Myocyte (in vitro differentiated cells): ENCODE results near the gene FAM184A. TPM values are rescaled to one million over a fixed set of nuclear protein-coding genes. Genes with fewer than 3 reads are reported as not detected.
"Not testable (repeated sequence)": the region's sequence is repeated elsewhere in the genome, so short reads cannot be mapped to it uniquely, and the experiment has no call there.

ENCODE experiments used
- DNase-seq: peaks from one replicate; pipeline ENCODE4 v3.0.0-alpha.2; 2012; ENCODE audit warnings: low read depth
- polyA plus RNA-seq: library from polyadenylated mRNA; unstranded; fragments of >200 nt; gene quantifications from one replicate; pipeline ENCODE4 v1.2.1, GENCODE V29; 2012; ENCODE audit warnings: missing spikeins
- total RNA-seq: library from RNA; depleted of rRNA; stranded (reverse); fragments of >200 nt; gene quantifications from 2 replicates; pipeline ENCODE4 v1.2.3, GENCODE V29; 2014

Gene FAM184A
- total RNA-seq = 0.99 and 1.5 TPM in 2 replicates
- 0.33 TPM for polyA plus RNA-seq

- peak; percentile 63 for DNase-seq
These were observed at the start of gene FAM184A for GRCh38 chr6:119078376-119079282. FAM184A (minus strand) TSS chr6:119078664; CDS start chr6:119078299, 365 bp downstream.

GRCh38 chr6:119127627-119128026, 49.2 kb upstream of the FAM184A start:
- DNase-seq = no peak

GRCh38 chr6:119126826-119127225, 48.4 kb upstream of the FAM184A start:
- DNase-seq = peak; percentile 77

DNA sequence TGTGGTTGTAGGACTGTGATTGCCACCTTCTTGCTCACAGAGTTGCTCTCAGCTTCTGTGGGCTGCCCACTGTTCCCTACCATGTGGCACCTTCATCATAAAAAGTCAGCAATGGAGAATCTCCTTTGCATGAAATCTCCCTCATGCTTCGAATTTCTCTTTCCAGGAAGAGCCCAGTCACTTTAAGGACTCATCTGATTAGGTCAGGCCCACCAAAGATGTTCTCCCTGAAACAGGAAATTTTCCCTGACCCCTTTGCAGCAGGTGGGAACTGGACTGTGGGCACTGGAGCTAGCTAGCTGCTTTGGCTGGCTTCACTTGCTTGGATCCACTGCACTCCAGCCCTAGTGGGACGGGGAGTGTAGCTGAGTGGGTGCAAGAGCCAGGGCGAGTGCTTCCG, 47.7 kb upstream of the FAM184A start:
- DNase-seq = no peak

DNA sequence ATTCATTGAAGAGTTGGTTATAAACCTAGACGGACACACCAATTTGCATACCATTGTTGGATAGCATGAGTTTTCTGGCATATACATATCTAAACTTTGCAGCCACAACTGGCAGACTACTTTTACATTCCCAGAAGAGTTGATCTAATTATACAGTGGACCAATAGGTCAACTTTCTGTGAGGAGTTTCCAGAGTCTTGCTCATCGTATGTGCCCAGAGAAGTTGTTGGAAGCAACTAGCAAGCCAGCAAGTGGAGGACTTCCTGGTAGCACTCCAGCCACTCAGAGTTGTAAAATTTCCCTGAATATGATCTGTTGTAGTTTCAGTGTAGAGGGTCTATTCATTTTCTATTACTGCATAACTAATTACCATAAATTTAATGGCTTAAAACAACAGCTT, 47.1 kb upstream of the FAM184A start:
- DNase-seq = no peak

- no peak for DNase-seq
These were observed 45.8 kb upstream of the FAM184A start for GRCh38 chr6:119124079-119124824.

DNA sequence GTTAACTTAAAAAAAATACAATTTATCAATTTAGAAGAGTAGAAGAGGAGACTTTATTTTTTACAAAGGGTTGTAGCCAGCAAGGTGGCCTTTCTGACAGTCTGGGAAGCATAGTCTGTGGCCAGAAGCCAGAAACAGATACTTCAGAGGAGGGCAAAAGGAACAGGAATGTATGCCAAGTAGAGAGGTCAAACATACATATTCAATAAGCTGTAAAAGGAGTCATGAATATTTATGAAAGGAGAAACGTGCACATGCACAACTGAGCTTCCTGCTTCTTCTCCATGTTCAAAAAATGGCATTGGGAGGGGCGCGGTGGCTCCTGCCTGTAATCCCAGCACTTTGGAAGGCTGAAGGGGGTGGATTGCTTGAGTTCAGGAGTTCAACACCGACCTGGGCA, 43.9 kb upstream of the FAM184A start:
- DNase-seq = no peak

DNA sequence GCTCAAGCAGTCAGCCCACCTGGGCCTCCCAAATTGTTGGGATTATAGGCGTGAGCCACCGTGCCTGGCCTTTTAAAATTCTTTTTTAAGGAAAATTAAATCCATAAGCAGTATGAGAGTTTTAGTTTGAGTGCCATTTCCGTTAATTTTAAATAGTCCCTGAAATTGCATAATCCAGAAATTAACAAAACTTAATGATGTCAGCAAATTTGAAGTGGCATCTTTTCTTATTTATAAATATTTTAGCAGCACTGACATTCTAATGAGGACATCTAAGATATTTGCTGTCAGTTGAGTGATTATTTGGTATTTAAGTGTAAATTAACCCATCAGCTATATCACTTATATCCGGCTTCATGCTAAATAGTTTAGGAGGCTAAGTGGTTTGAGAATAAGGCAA, 42.9 kb upstream of the FAM184A start:
- no peak for DNase-seq

DNA sequence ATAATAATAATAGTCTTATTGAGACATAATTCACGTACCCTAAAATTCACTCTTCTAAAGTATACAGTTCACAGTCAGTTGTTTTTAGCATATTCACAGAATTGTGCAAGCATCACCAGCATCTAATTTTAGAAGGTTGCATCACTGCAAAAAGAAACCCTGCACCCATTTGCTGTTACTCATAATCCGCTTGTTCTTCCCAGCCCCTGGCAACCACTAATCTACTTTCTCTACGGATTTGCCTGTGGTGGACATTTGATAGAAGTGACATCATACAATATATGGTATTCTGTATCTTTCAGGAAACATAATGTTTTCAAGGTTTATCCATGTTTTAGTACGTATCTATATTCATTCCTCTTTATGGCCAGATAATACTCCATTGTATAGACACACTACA, 41.5 kb upstream of the FAM184A start:
- DNase-seq = peak; percentile 51

- DNase-seq = not testable (repeated sequence)
These were observed 40.6 kb upstream of the FAM184A start for GRCh38 chr6:119119062-119119461.

DNA sequence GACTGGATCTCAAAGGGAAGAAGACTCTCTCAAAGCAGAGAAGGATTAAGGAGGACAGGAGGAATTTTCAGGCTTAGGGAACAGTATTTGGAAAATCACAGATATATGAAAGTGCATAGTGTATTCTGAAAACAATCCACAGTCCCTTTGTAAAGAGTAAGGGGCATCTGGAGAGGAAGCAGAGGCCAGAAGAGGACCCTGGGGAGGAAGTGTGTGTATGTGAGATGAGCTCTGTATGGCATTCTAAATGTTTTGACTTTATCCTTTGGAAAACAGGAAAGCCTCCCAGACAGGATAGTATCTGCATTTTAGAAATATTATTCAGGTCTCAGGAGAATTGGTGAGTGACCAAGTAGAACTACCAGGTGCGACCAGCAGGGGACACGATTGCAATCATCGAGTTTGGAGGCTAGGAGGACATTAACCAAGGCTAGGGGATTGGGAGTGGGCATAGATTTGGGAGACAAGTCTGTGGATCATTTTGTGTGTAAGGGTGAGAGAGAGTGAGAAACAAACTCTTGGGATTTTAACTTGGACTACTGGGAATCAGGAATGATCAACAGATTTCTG, 38.3 kb upstream of the FAM184A start:
- no peak for DNase-seq

GRCh38 chr6:119113961-119114360, 35.5 kb upstream of the FAM184A start:
- DNase-seq = no peak

- no peak for DNase-seq
These were observed 34.5 kb upstream of the FAM184A start for GRCh38 chr6:119112812-119113530.

DNA sequence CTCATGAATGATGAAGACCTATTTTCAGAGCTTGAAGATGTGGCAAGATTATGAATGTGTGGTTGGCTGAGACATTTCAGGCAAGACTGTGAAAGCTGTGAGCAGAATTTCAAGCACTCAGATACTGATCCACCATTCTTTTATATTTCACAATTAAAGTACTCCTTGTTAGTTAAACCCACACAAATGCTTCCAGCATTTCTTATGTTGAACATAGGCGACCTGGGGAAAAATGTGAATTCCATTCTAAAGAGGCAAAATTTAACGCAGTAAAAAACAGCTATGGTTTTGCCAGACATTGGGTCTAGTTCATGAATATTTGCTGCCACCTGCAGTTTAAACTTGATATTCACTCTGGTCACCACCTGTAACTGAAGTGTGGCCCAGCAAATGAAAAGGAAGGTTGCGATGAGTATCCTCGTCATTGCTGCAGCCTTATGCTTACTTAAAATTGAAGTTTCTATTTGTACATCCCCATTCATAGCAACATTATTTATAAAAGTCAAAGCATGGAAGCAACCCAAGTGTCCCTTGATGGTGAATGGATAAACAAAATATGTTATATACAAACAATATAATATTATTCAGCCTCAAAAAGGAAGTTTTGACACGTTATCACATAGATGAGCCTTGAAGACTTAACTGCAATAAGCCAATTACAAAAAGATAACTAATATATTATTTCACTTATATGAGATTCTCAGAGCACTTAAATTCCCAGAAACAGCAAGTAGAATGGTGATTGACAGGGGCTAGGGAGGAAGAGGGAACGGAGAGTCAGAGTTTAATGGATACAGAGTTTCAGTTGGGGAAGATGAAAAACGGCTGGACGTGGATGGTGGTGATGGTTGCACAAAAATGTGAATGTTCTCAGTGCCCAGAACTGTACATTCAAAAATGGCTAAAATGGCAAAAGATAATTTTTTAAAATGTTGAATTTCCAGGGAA, 32.4 kb upstream of the FAM184A start:
- peak; percentile 69 for DNase-seq

DNA sequence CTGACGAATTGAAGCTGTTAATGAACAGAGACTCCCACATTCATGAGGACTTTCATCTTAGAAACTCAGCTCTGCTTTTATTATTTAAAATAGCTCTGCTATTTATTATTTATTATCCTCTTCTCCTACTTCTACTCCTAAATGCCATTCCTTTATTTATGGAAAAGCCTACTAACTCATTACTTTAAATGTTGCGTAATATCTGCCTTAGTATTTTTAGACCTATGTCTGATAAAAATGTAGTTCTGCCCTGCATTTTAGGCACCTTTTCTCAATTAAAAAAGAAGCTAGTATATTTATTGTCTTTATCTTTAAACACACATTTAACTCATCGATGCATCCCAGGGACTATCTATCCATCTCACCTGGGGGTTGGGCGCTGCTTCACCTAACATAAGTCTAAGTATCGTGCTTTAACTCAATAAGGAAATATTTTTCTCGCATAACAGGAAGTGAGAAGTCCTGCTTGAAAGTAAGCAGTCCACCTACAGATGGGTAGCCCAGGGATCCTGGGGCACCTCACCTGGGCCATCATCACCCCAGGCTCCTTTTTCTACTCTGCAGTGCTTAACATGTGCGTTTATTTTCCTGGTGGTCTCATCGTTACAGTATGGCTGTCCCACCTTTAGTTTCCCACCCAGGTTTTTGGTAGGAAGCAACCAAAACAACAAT, 31.3 kb upstream of the FAM184A start:
- DNase-seq = no peak

GRCh38 chr6:119108076-119108475, 29.6 kb upstream of the FAM184A start:
- DNase-seq = no peak

GRCh38 chr6:119105282-119105681, 26.8 kb upstream of the FAM184A start:
- DNase-seq = no peak

GRCh38 chr6:119102901-119103300, 24.4 kb upstream of the FAM184A start:
- no peak for DNase-seq

DNA sequence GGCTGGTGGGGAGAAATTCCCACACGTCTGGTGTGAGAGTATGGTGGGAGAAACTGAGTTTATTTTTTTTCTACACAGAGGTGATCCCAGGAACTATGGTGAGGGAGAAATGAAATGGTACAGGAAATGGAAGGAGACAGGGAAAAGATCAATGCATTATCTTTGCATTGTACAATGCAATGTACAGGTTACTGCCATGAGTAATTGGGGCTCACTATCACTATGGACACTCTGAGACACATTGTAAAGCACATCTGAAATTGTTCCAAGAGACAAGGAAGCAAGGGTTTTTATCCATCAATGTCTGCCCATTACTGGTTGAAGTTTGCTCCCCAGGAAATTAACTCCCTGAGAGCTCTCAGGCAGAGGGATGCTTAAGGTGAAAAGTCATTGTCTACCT, 21.7 kb upstream of the FAM184A start:
- no peak for DNase-seq
